ENCODE results near the gene RBM17. TPM values are rescaled to one million over a fixed set of nuclear protein-coding genes. Genes with fewer than 3 reads are reported as not detected.

The RBM17 gene
- total and polyA plus RNA-seq, 2 of the 13 experiments (the other 11 are each of a cell fraction or from before 2014, with no cell fraction given): 30.7 to 77.5 TPM

DNA sequence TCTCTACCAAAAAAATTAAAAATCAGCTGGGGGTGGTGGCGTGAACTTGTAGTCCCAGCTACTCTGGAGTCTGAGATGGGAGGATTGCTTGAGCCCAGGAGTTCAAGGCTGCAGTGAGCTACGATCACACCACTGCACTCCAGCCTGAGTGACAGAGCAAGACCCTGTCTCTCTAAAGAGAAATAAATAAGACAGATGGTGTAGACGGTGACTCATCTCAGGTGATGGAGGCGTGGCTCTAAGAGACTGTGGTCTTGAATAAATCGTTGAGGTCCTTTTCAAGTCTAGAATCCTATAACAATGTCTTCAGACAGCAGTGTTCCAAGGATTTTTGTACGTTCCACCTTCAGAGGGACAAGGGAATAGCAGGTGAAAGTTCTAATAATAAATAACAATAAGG lies 60.1 kb downstream of the RBM17 start:
- Histone ChIP-seq H2AFZ (ENCODE audit: low read length) (no peak overlapping the region), H3K79me2 (ENCODE audit: insufficient read depth, low read length) (no peaks in the 10 kb centered on the region), H4K20me1 (ENCODE audit: insufficient read depth, low read length) (no peaks in the 10 kb centered on the region), H3K27ac (ENCODE audit: extremely low read length, insufficient read depth, low read length) (no peak overlapping the region), H3K4me1 (ENCODE audit: insufficient read depth, low read length) (peaks cover 39% of the 10 kb centered on the region), H3K36me3 (replicated peaks in 1 of 2; ENCODE audit: control insufficient read depth in 1 of 2, insufficient read depth in 2 of 2, low read length in 2 of 2) (no peaks in the 10 kb centered on the region), H3K4me3 (replicated peaks in 1 of 3; ENCODE audit: insufficient read depth in 1 of 3, low read depth in 2 of 3, low read length in 3 of 3) (no peak overlapping the region), H3K4me2 (ENCODE audit: low read depth, low read length) (no peak overlapping the region), H3K27me3 (ENCODE audit: control insufficient read depth in 1 of 2, insufficient read depth in 2 of 2, low read length in 2 of 2) (peaks cover 0 to 20% of the 10 kb centered on the region in 2 experiments; a peak in 3 of 5 replicates), H3K9me3 (ENCODE audit: low read length) (no peaks in the 10 kb centered on the region), H3K9ac (ENCODE audit: insufficient read depth, low read depth, low read length) (no peak overlapping the region)
- CTCF ChIA-PET (ENCODE audit: low intra/inter-chr PET ratio, low total read pairs): no interaction called here
- ATAC-seq: no peak
- BruUV-seq (replicated peaks): no TSS peak
- POLR2A ChIA-PET: no interaction called here
- TF ChIP-seq ZNF350 (CRISPR knock-in tag; IDR thresholded peaks at IDR 0.05; ENCODE audit: borderline replicate concordance, low read depth): no peak
- no peak for TF ChIP-seq TOPORS (CRISPR knock-in tag; IDR thresholded peaks at IDR 0.05)
- TF ChIP-seq RXRA (CRISPR knock-in tag; IDR thresholded peaks at IDR 0.05): no peak
- no peak for TF ChIP-seq ZSCAN31 (CRISPR knock-in tag; IDR thresholded peaks at IDR 0.05; ENCODE audit: low read depth)
- no peak for TF ChIP-seq SAP130 (CRISPR knock-in tag; IDR thresholded peaks at IDR 0.05; ENCODE audit: low read depth)
- TF ChIP-seq REXO4 (CRISPR knock-in tag; IDR thresholded peaks at IDR 0.05; ENCODE audit: borderline replicate concordance): no peak
- TF ChIP-seq ZBTB7B (CRISPR knock-in tag; IDR thresholded peaks at IDR 0.05): no peak
- TF ChIP-seq ZNF7 (CRISPR knock-in tag; IDR thresholded peaks at IDR 0.05): no peak
- TF ChIP-seq, protein P1, sequence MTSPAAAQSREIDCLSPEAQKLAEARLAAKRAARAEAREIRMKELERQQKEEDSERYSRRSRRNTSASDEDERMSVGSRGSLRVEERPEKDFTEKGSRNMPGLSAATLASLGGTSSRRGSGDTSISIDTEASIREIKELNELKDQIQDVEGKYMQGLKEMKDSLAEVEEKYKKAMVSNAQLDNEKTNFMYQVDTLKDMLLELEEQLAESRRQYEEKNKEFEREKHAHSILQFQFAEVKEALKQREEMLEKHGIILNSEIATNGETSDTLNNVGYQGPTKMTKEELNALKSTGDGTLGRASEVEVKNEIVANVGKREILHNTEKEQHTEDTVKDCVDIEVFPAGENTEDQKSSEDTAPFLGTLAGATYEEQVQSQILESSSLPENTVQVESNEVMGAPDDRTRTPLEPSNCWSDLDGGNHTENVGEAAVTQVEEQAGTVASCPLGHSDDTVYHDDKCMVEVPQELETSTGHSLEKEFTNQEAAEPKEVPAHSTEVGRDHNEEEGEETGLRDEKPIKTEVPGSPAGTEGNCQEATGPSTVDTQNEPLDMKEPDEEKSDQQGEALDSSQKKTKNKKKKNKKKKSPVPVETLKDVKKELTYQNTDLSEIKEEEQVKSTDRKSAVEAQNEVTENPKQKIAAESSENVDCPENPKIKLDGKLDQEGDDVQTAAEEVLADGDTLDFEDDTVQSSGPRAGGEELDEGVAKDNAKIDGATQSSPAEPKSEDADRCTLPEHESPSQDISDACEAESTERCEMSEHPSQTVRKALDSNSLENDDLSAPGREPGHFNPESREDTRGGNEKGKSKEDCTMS (CRISPR knock-in tag; conservative IDR thresholded peaks at IDR 0.05): no peak
- TF ChIP-seq RARG (CRISPR knock-in tag; IDR thresholded peaks at IDR 0.05; ENCODE audit: low read depth): no peak
- no peak for TF ChIP-seq ZNF138 (CRISPR knock-in tag; IDR thresholded peaks at IDR 0.05; ENCODE audit: low read depth)
- no peak for TF ChIP-seq CHD4 (IDR thresholded peaks at IDR 0.05; ENCODE audit: borderline replicate concordance, low read length)
- intact Hi-C loops (cut with micrococcal nuclease; ENCODE audit: unreplicated experiment): no loop called here
- 57% methylated on average over 6 of the region's 6 CpGs for WGBS (ENCODE audit: low lambda C conversion rate)
- no peak for DNase-seq (ENCODE audit: low spot score)
- FAIRE-seq: no peak
- in situ Hi-C loops (cut with HindIII; ENCODE audit: extremely low pct_ligation_motif_present, low pct_unique_long_range_greater_than_20kb): no loop called here

Measured in HepG2 (cell line).